Parathyroid adenoma (tissue), 2 donors: Measurements from ENCODE around the gene MXD4.

Experiments used
- H2AFZ ChIP-seq: fragments of 300-600 bp; sonication (generic); one replicate; pipeline ENCODE4 v1.7.0; 2017; ENCODE audit warnings: antibody characterized with exemption, mild to moderate bottlenecking
- H3K27ac ChIP-seq: fragments of 300-600 bp; sonication (generic); one replicate; pipeline ENCODE4 v1.7.0; 2017
- H3K27me3 ChIP-seq: fragments of 300-600 bp; sonication (generic); one replicate; pipeline ENCODE4 v1.7.0; 2017; ENCODE audit warnings: low read length; ENCODE audit not compliant: control insufficient read depth, insufficient read depth
- H3K36me3 ChIP-seq: fragments of 300-600 bp; sonication (generic); one replicate; pipeline ENCODE4 v1.7.0; 2017; ENCODE audit warnings: low read length; ENCODE audit not compliant: control insufficient read depth, insufficient read depth
- H3K4me1 ChIP-seq: fragments of 300-600 bp; sonication (generic); one replicate; pipeline ENCODE4 v1.7.0; 2017; ENCODE audit warnings: control low read depth
- H3K4me2 ChIP-seq: fragments of 300-600 bp; sonication (generic); one replicate; pipeline ENCODE4 v1.7.0; 2017; ENCODE audit warnings: low read length
- H3K4me3 ChIP-seq: fragments of 300-600 bp; sonication (generic); one replicate; pipeline ENCODE4 v1.7.0; 2017; ENCODE audit warnings: low read depth, low read length
- H3K79me2 ChIP-seq: fragments of 300-600 bp; sonication (generic); one replicate; pipeline ENCODE4 v1.7.0; 2017; ENCODE audit warnings: control low read depth
- H3K9ac ChIP-seq: fragments of 300-600 bp; sonication (generic); one replicate; pipeline ENCODE4 v1.7.0; 2017; ENCODE audit warnings: mild to moderate bottlenecking
- H3K9me3 ChIP-seq: fragments of 300-600 bp; sonication (generic); one replicate; pipeline ENCODE4 v1.7.0; 2017; ENCODE audit warnings: low read length; ENCODE audit not compliant: control insufficient read depth
- TF ChIP-seq, protein P1 (sequence below): fragments of 300-600 bp; sonication (generic); IDR thresholded peaks from one replicate; pipeline ENCODE4 v1.7.0; 2017; ENCODE audit warnings: antibody characterized with exemption, mild to moderate bottlenecking
- donor health status: primary hyperparathyroidism.

MXD4 gene

DNA sequence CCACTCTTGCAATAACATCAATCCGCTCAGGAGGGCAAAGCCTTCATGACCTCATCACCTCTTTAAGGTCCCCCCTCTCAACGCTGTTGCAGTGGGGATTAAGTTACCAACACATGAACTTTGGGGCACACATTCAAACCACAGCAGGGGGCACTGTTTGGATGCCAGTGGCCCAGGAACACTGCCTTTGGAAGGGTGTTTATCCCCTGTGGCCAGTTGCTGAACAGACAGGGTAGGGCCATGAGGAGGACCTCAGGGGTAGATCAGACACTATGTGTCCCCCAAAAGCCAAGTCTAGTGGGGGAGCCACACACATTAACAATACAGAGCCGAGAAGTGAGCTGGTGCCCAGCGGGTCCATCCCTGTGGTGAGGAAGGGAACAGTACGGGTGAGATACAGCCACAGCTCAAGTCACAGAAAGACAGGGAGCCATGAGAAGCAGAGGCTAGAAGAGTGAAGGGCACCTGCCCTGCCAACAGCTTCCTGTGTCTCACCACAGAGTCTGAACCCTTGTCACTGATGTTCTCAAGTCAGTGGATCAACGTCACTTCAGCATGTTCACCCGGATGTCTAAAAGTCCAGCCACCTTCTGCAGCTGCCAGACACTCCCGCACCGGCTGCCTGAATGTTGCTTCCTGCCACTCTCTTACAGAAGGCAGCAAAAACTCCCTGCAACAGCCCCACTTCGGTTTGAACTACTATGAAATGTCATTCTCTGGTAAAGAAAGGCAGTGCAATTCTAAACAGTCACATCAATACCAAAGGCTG, 19.9 kb upstream of the MXD4 start:
- no peaks in the 10 kb centered on the region for H3K4me1 ChIP-seq
- no peaks in the 10 kb centered on the region for H3K36me3 ChIP-seq
- no peak overlapping the region for H3K4me2 ChIP-seq
- H2AFZ ChIP-seq = no peak overlapping the region
- H3K4me3 ChIP-seq = no peak overlapping the region
- no peaks in the 10 kb centered on the region for H3K79me2 ChIP-seq
- no peaks in the 10 kb centered on the region for H3K27me3 ChIP-seq
- H3K9ac ChIP-seq = no peak overlapping the region
- no peak overlapping the region for H3K27ac ChIP-seq
- no peaks in the 10 kb centered on the region for H3K9me3 ChIP-seq
- TF ChIP-seq, protein P1, sequence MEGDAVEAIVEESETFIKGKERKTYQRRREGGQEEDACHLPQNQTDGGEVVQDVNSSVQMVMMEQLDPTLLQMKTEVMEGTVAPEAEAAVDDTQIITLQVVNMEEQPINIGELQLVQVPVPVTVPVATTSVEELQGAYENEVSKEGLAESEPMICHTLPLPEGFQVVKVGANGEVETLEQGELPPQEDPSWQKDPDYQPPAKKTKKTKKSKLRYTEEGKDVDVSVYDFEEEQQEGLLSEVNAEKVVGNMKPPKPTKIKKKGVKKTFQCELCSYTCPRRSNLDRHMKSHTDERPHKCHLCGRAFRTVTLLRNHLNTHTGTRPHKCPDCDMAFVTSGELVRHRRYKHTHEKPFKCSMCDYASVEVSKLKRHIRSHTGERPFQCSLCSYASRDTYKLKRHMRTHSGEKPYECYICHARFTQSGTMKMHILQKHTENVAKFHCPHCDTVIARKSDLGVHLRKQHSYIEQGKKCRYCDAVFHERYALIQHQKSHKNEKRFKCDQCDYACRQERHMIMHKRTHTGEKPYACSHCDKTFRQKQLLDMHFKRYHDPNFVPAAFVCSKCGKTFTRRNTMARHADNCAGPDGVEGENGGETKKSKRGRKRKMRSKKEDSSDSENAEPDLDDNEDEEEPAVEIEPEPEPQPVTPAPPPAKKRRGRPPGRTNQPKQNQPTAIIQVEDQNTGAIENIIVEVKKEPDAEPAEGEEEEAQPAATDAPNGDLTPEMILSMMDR = no peak

DNA sequence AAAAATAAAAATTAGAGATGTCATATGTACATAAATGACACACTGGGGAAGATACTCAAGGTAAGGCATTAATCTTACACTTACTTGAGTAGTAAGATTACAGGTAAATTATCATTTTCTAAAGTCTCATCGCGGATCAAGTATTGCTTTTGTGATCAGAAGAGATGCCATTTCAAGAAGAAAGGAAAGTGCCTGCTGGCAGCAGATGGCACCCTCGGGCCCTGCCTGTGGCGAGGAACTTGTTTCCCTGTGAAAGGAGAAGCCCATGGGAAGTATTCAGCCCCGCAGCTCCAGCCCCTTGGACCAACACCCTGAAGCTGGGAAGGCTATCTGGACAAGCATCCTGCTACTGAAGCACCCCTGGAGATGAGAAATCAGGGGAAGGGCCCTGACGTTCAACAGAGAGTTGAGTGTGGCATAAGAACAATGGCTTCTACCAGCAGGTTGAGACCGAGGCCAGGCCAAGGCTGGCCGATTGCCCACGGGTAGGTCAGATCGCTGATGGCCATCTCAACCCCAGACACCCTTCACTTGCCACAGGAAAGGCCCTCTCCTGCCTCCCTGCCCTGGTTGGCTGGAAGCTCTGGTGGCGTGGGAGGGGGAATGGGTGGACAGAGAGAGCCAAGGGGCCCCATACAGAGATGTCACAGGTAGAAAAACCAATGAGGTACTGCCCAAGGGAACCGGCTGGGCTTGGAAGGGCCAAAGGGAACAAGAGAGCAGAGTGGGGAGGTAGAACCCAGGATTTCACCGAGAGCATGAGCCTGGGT, 18.8 kb upstream of the MXD4 start:
- no peaks in the 10 kb centered on the region for H3K27me3 ChIP-seq
- H3K9ac ChIP-seq = no peak overlapping the region
- no peaks in the 10 kb centered on the region for H3K36me3 ChIP-seq
- no peak overlapping the region for H3K27ac ChIP-seq
- no peaks in the 10 kb centered on the region for H3K9me3 ChIP-seq
- peak overlapping the region; percentile 31 for H2AFZ ChIP-seq
- H3K4me2 ChIP-seq = peak overlapping the region; percentile 9
- no peaks in the 10 kb centered on the region for H3K79me2 ChIP-seq
- H3K4me1 ChIP-seq = no peaks in the 10 kb centered on the region
- no peak overlapping the region for H3K4me3 ChIP-seq
- TF ChIP-seq, protein P1 = no peak

DNA sequence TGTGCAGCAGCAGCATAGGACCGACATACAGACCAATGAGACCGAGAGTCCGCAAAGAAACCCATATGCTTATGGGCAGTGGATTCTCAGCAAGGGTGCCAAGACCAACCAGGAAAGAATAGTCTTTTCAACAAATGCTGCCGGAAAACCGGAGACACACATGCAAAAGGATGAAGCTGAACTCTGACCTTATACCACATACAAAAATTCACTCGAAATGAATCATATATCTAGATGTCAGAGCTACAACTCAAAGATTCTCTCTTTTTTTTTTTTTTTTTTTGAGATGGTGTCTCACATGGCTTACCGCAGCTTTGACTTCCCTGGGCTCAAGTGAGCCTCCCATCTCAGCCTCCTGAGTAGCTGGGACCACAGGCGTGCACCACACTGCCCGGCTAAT, 16.0 kb upstream of the MXD4 start:
- no peak overlapping the region for H3K27ac ChIP-seq
- no peak overlapping the region for H3K9ac ChIP-seq
- H3K36me3 ChIP-seq = no peaks in the 10 kb centered on the region
- H3K79me2 ChIP-seq = no peaks in the 10 kb centered on the region
- H3K4me2 ChIP-seq = no peak overlapping the region
- no peaks in the 10 kb centered on the region for H3K4me1 ChIP-seq
- H2AFZ ChIP-seq = no peak overlapping the region
- H3K4me3 ChIP-seq = no peak overlapping the region
- no peaks in the 10 kb centered on the region for H3K9me3 ChIP-seq
- H3K27me3 ChIP-seq = no peaks in the 10 kb centered on the region
- TF ChIP-seq, protein P1 = no peak

DNA sequence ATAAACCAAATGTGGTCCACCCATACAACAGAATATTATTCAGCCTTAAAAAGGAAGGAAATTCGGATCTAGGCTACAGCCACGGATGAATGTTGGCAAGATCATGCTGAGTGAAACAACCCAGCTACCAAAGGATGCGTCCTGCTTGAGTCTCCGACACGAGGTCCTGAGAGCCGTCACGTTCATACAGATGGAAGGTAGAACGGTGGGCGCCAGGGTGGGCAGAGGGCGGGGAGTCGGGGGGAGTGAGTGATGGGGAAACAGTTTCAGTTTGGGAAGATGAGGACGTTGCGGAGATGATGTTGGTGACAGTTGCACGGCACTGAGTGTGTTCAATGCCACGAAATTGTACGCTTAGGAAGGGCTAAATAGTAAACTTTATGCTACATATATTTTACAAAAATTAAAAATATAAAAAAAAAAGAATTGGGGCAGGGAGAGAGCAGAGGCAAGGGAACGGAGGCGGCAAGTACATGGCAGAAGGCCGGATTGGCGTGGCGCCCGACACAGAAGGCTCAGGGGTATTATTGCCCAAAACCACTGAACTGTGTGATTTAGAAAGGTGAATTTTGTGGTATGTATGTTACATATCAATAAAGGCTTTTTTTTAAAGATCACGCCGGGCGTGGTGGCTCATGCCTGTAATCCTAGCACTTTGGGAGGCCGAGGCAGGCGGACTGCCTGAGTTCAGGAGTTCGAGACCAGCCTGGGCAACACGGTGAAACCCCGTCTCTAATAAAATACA, 14.8 kb upstream of the MXD4 start:
- no peak overlapping the region for H3K4me3 ChIP-seq
- H3K4me1 ChIP-seq = no peaks in the 10 kb centered on the region
- no peak overlapping the region for H3K4me2 ChIP-seq
- no peaks in the 10 kb centered on the region for H3K9me3 ChIP-seq
- H3K27me3 ChIP-seq = no peaks in the 10 kb centered on the region
- H2AFZ ChIP-seq = no peak overlapping the region
- H3K36me3 ChIP-seq = no peaks in the 10 kb centered on the region
- TF ChIP-seq, protein P1 = no peak
- no peak overlapping the region for H3K9ac ChIP-seq
- no peak overlapping the region for H3K27ac ChIP-seq
- H3K79me2 ChIP-seq = no peaks in the 10 kb centered on the region
